ENCODE data around the gene TMC6. TPM values are rescaled to one million over a fixed set of nuclear protein-coding genes. Genes with fewer than 3 reads are reported as not detected.

TMC6 gene
- polyA plus RNA-seq, 1 experiment: 0.51 TPM

DNA sequence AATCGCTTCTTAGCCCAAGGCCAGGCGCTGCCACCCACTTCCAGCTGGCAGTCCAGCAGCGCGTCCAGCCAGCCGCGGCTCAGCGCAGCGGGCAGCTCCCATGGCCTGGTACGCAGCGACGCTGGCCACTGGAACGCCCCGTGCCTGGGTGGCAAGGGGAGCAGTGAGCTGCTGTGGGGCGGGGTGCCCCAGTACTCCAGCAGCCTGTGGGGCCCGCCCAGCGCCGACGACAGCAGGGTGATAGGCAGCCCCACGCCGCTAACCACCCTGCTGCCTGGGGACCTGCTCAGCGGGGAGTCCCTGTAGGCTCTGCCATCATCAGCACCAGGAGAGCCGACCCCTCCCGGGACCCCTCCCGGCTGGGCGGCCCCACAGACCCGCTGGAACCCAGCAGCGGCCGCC lies 24.0 kb downstream of the TMC6 start:
- POLR2A ChIA-PET: no interaction called here
- Histone ChIP-seq H3K27me3 (ENCODE audit: control insufficient read depth, insufficient read depth, low read length) (no peaks in the 10 kb centered on the region), H3K9me3 (ENCODE audit: control insufficient read depth, insufficient read depth, low read length) (0 out of 2 replicates have a peak, but pooled peaks cover 3% of the 10 kb centered on the region), H3K4me3 (ENCODE audit: low read depth, low read length) (no peak overlapping the region), H3K27ac (ENCODE audit: low read depth, low read length) (no peak overlapping the region)
- CTCF ChIA-PET: interaction anchor here (1.3 kb wide), 1 partner anchor 19 kb away, joined by 4 read pairs; no protein-coding TSS in a partner anchor
- no peak for DNase-seq (ENCODE audit: low read depth, low spot score)
- TF ChIP-seq CTCF (IDR thresholded peaks at IDR 0.05; ENCODE audit: low read depth, low read length): no peak

GRCh38 chr17:78103311-78103710 lies 25.2 kb downstream of the TMC6 start:
- CTCF ChIA-PET: interaction anchor here (0.8 to 1.2 kb wide), 2 partner anchors 18 to 84 kb away, joined by 3 read pairs; no protein-coding TSS in a partner anchor
- no peak for TF ChIP-seq CTCF (IDR thresholded peaks at IDR 0.05; ENCODE audit: low read depth, low read length)
- H3K4me3 ChIP-seq (ENCODE audit: low read depth, low read length): no peak overlapping the region
- H3K9me3 ChIP-seq (ENCODE audit: control insufficient read depth, insufficient read depth, low read length): peaks cover 7% of the 10 kb centered on the region; the same call in 1 of the 2 replicates
- no peaks in the 10 kb centered on the region for H3K27me3 ChIP-seq (ENCODE audit: control insufficient read depth, insufficient read depth, low read length)
- POLR2A ChIA-PET: no interaction called here
- DNase-seq (ENCODE audit: low read depth, low spot score): no peak
- no peak overlapping the region for H3K27ac ChIP-seq (ENCODE audit: low read depth, low read length)

GRCh38 chr17:78101542-78101941 lies 27.0 kb downstream of the TMC6 start:
- POLR2A ChIA-PET: no interaction called here
- peaks cover 8% of the 10 kb centered on the region; the same call in 1 of the 2 replicates for H3K9me3 ChIP-seq (ENCODE audit: control insufficient read depth, insufficient read depth, low read length)
- no peak for TF ChIP-seq CTCF (IDR thresholded peaks at IDR 0.05; ENCODE audit: low read depth, low read length)
- no peaks in the 10 kb centered on the region for H3K27me3 ChIP-seq (ENCODE audit: control insufficient read depth, insufficient read depth, low read length)
- CTCF ChIA-PET: no interaction called here
- DNase-seq (ENCODE audit: low read depth, low spot score): no peak
- no peak overlapping the region for H3K4me3 ChIP-seq (ENCODE audit: low read depth, low read length)
- H3K27ac ChIP-seq (ENCODE audit: low read depth, low read length): no peak overlapping the region

DNA sequence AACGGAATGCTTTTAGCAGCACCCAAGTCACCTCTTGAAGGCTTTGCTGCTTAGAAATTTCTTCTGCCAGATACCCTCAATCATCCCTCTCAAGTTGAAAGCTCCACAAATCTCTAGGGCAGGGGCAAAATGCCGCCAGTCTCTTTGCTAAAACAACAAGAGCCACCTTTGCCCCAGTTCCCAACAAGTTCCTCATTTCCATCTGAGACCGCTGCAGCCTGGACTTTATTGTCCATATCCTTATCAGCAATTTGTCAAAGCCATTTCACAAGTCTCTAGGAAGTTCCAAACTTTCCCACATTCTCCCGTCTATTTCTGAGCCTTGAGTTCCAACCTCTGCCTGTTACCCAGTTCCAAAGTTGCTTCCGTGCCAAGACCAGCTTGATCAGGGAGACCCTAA lies 27.4 kb downstream of the TMC6 start:
- Histone ChIP-seq H3K27me3 (ENCODE audit: control insufficient read depth, insufficient read depth, low read length) (no peaks in the 10 kb centered on the region), H3K4me3 (ENCODE audit: low read depth, low read length) (no peak overlapping the region), H3K9me3 (ENCODE audit: control insufficient read depth, insufficient read depth, low read length) (peaks cover 8% of the 10 kb centered on the region; the same call in 1 of the 2 replicates), H3K27ac (ENCODE audit: low read depth, low read length) (no peak overlapping the region)
- TF ChIP-seq CTCF (IDR thresholded peaks at IDR 0.05; ENCODE audit: low read depth, low read length): no peak
- ChIA-PET POLR2A (no interaction called here), CTCF (interaction anchor here (1.1 kb wide), 1 partner anchor 149 kb away, joined by 3 read pairs; no protein-coding TSS in a partner anchor)
- DNase-seq (ENCODE audit: low read depth, low spot score): no peak

- Histone ChIP-seq H3K27me3 (ENCODE audit: control insufficient read depth, insufficient read depth, low read length) (no peaks in the 10 kb centered on the region), H3K4me3 (ENCODE audit: low read depth, low read length) (no peak overlapping the region), H3K9me3 (ENCODE audit: control insufficient read depth, insufficient read depth, low read length) (peaks cover 8% of the 10 kb centered on the region; the same call in 1 of the 2 replicates), H3K27ac (ENCODE audit: low read depth, low read length) (no peak overlapping the region)
- no peak for TF ChIP-seq CTCF (IDR thresholded peaks at IDR 0.05; ENCODE audit: low read depth, low read length)
- DNase-seq (ENCODE audit: low read depth, low spot score): no peak
- CTCF ChIA-PET: interaction anchor here (1.3 to 2.0 kb wide), 2 partner anchors 11 to 154 kb away, joined by 4 to 10 read pairs; no protein-coding TSS in a partner anchor
- POLR2A ChIA-PET: no interaction called here
Observed at GRCh38 chr17:78096093-78096492, 32.5 kb downstream of the TMC6 start.
